Breast epithelium (tissue), 3 donors: ENCODE data around the gene DCDC2C.

Experiments used
- CTCF ChIP-seq, 3 donors: fragments of 450-650 bp; IDR thresholded peaks; one replicate each; pipeline ENCODE4 v1.5.1; 2016 to 2017; ENCODE audit warnings: antibody characterized with exemption in 3 of 3, mild to moderate bottlenecking in 3 of 3, moderate library complexity in 3 of 3
- POLR2A ChIP-seq: fragments of 450-650 bp; IDR thresholded peaks from one replicate; pipeline ENCODE4 v1.6.1; 2016; ENCODE audit warnings: antibody characterized with exemption, mild to moderate bottlenecking, moderate library complexity

DNA sequence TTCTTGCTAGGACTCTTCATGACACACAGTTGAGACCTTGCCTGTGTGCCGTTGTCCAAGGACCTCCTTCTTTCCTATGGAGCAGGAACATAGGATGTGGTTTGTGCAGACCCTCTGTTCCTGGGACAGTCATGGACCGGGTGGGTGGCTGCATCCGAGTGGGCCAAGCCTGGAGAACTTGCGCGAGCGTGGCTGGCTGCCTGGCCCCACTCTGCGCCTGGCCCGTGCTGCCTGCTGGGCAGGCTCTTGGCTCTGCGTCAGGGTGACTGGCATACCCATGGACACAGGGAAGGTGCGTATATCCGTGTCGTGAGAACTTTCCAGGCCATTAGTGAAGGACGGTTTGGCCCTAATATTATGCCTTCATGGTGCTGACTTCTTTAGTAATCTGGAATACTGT lies 68.2 kb downstream of the DCDC2C start:
- TF ChIP-seq POLR2A (no peak), CTCF (IDR thresholded peaks at IDR 0.05) (no peak)
